ENCODE measurements around the gene CCNI2. TPM values are rescaled to one million over a fixed set of nuclear protein-coding genes. Genes with fewer than 3 reads are reported as not detected.

Gene CCNI2
- total RNA-seq, 1 experiment from 2014 or later = 1.4 TPM

- H3K79me2 ChIP-seq (ENCODE audit: insufficient read depth, low read length) = peaks cover 3% of the 10 kb centered on the region; the same call in 1 of the 2 replicates
- POLR2A ChIA-PET = no interaction called here
Measured at GRCh38 chr5:132781029-132781428, 33.8 kb downstream of the CCNI2 start.

DNA sequence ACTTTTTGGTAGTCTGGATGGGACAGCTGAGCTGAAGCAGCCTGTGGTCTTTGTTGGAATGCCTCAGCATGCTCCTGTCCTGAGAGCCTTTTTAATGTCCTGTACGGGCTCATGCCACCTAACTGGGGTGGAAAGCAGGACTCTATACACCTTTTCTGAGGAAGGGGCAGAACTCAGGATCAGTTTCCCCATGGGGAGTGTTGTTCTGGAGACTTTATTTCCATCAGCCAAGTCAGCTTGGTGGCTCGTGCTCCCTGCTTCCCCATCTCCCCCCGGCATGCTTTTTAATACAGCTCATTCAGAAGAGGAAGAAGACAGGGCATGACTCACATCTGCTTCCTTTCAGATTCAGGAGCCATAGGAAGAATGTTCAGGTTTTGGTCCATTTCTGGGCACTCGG lies 34.9 kb downstream of the CCNI2 start:
- RAD21 ChIA-PET (ENCODE audit: low non-redundant PET in 1 of 2, low total read pairs in 2 of 2, uncharacterized antibody in 2 of 2, unreplicated experiment in 2 of 2) = no interaction called here
- POLR2A ChIA-PET = no interaction called here
- no TSS peak for BruUV-seq (replicated peaks)
- DNase-seq (ENCODE audit: low read depth, low spot score) (no peak), ATAC-seq (no peak)
- H3K9me3 ChIP-seq (ENCODE audit: control insufficient read depth in 1 of 2, insufficient read depth in 1 of 2, low read depth in 1 of 2, low read length in 2 of 2) = no peaks in the 10 kb centered on the region
- no peaks in the 10 kb centered on the region for H3K9me2 ChIP-seq (ENCODE audit: insufficient read depth)
- H4K20me1 ChIP-seq (ENCODE audit: insufficient read depth) = no peaks in the 10 kb centered on the region
- no peaks in the 10 kb centered on the region for H3K36me3 ChIP-seq (ENCODE audit: control insufficient read depth in 1 of 2, insufficient read depth in 2 of 2, low read length in 2 of 2)
- TF ChIP-seq FOSL1 (IDR thresholded peaks at IDR 0.05; ENCODE audit: low read depth) (peak; percentile 41; the same call in 1 of the 2 replicates), ZFX (IDR thresholded peaks at IDR 0.05) (no peak), CTCF (IDR thresholded peaks at IDR 0.05 in 2 of 3, conservative IDR thresholded peaks at IDR 0.05 in 1 of 3; ENCODE audit: borderline replicate concordance in 1 of 3, insufficient read depth in 1 of 3, low read depth in 2 of 3, low read length in 2 of 3) (no peak)
- no peaks in the 10 kb centered on the region for H3K79me2 ChIP-seq (ENCODE audit: insufficient read depth, low read length)
- H2AFZ ChIP-seq (ENCODE audit: low read depth, low read length, poor library complexity, severe bottlenecking) = peak overlapping the region; percentile 97
- no peak overlapping the region for H3K4me3 ChIP-seq (replicated peaks in 1 of 2; ENCODE audit: low read depth in 1 of 2, low read length in 2 of 2)
- H3K9ac ChIP-seq (ENCODE audit: low read length) = peak overlapping the region; percentile 28; the same call in 1 of the 2 replicates
- peak overlapping the region; percentile 53 for H3K4me2 ChIP-seq (ENCODE audit: low read length)
- intact Hi-C loops (cut with micrococcal nuclease) = no loop called here
- H3K4me1 ChIP-seq (ENCODE audit: control insufficient read depth in 1 of 2, insufficient read depth in 2 of 2, low read length in 2 of 2) = peaks cover 0 to 15% of the 10 kb centered on the region in 2 experiments; a peak in 3 of 4 replicates
- CTCF ChIA-PET = interaction anchor here (1.0 kb wide), 1 partner anchor 38 kb away, joined by 4 read pairs; no protein-coding TSS in a partner anchor
- H3K27ac ChIP-seq (ENCODE audit: low read depth, low read length) = no peak overlapping the region
- no peaks in the 10 kb centered on the region for H3K27me3 ChIP-seq (ENCODE audit: insufficient read depth, low read length)

More at GRCh38 chr5:132781029-132781428, 33.8 kb downstream of the CCNI2 start:
- Histone ChIP-seq H2AFZ (ENCODE audit: low read depth, low read length, poor library complexity, severe bottlenecking) (peak overlapping the region; percentile 48), H3K9ac (ENCODE audit: low read length) (no peak overlapping the region), H3K4me3 (replicated peaks in 1 of 2; ENCODE audit: low read depth in 1 of 2, low read length in 2 of 2) (no peak overlapping the region), H3K27me3 (ENCODE audit: insufficient read depth, low read length) (no peaks in the 10 kb centered on the region), H4K20me1 (ENCODE audit: insufficient read depth) (no peaks in the 10 kb centered on the region), H3K9me3 (ENCODE audit: control insufficient read depth in 1 of 2, insufficient read depth in 1 of 2, low read depth in 1 of 2, low read length in 2 of 2) (no peaks in the 10 kb centered on the region), H3K9me2 (ENCODE audit: insufficient read depth) (no peaks in the 10 kb centered on the region), H3K36me3 (ENCODE audit: control insufficient read depth in 1 of 2, insufficient read depth in 2 of 2, low read length in 2 of 2) (no peaks in the 10 kb centered on the region), H3K27ac (ENCODE audit: low read depth, low read length) (no peak overlapping the region), H3K4me1 (ENCODE audit: control insufficient read depth in 1 of 2, insufficient read depth in 2 of 2, low read length in 2 of 2) (peaks cover 0 to 17% of the 10 kb centered on the region in 2 experiments), H3K4me2 (ENCODE audit: low read length) (no peak overlapping the region)
- no peak for TF ChIP-seq CBX3 (IDR thresholded peaks at IDR 0.05; ENCODE audit: low read depth)
- TF ChIP-seq SRF (IDR thresholded peaks at IDR 0.05; ENCODE audit: low read depth) = no peak
- TF ChIP-seq EZH2 (IDR thresholded peaks at IDR 0.05) = no peak
- no peak for TF ChIP-seq ZBTB33 (IDR thresholded peaks at IDR 0.05; ENCODE audit: extremely low read depth, insufficient replicate concordance, low read length)
- TF ChIP-seq JUND (IDR thresholded peaks at IDR 0.05) = no peak
- TF ChIP-seq ZNF274 (IDR thresholded peaks at IDR 0.05; ENCODE audit: low read depth, low read length) = no peak
- TF ChIP-seq FOSL1 (IDR thresholded peaks at IDR 0.05; ENCODE audit: low read depth) = no peak
- RAD21 ChIA-PET (ENCODE audit: low non-redundant PET in 1 of 2, low total read pairs in 2 of 2, uncharacterized antibody in 2 of 2, unreplicated experiment in 2 of 2) = no interaction called here
- intact Hi-C loops (cut with micrococcal nuclease) = no loop called here
- no peak for ATAC-seq
- DNase-seq (ENCODE audit: low read depth, low spot score) = no peak
- no TSS peak for BruUV-seq (replicated peaks)
- CTCF ChIA-PET = no interaction called here
